NCI-H510A (cell line): ENCODE results near the gene GPR39.

Experiments
- DNase-seq: peaks from one replicate; lab custom pipeline; 2025; lab: John Stamatoyannopoulos, UW

The GPR39 gene

DNA sequence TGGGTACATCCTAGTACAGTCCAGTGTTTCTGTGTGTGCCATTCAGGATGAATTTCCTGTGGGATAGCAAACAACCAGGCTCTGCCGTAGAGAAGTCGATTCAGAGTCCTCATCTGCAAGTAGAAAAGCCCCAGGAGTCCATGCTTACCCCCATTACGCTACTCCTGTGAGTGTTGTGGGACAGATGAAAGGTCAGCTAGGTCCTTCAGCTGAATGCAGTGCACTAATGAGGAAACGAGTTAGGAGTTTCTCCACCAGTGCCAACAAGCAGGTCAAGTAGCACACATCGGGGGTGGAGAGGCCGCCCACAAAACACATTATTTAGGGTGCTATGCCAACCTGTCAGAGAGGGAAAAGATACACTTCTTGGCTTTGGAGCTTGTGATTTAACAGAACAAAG lies 2.5 kb upstream of the GPR39 start:
- DNase-seq: no peak

DNA sequence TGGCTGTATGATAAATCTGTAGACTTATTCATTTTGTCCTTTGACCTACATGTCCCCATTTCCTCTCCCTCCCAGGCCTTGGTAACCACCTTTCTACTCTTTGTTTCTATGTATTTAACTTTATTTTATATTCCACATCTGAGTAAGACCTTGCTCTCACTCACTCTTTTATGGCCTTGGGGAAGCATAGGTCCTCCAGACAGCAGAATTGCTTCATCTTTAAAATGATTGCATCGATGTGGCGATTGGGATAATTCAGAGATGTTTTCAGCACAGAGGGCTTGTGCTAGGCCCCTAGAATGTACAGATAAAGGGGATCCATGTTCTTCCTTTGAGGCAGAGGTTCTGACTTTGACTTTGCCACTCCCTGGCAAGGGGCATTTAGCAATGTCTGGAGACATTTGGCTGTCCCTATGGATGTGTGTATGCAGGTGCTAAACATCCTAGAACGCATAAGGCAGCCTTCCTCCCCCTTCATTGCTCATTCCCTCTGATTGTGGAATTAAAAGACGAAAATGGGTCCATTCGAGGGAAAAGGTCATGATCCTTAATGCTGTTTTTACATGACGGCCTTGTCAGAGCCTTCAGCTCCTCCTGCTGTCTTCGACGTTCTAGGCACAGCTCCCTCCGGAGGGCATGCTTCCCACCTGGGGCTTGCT lies 1.2 kb upstream of the GPR39 start:
- DNase-seq: no peak

DNA sequence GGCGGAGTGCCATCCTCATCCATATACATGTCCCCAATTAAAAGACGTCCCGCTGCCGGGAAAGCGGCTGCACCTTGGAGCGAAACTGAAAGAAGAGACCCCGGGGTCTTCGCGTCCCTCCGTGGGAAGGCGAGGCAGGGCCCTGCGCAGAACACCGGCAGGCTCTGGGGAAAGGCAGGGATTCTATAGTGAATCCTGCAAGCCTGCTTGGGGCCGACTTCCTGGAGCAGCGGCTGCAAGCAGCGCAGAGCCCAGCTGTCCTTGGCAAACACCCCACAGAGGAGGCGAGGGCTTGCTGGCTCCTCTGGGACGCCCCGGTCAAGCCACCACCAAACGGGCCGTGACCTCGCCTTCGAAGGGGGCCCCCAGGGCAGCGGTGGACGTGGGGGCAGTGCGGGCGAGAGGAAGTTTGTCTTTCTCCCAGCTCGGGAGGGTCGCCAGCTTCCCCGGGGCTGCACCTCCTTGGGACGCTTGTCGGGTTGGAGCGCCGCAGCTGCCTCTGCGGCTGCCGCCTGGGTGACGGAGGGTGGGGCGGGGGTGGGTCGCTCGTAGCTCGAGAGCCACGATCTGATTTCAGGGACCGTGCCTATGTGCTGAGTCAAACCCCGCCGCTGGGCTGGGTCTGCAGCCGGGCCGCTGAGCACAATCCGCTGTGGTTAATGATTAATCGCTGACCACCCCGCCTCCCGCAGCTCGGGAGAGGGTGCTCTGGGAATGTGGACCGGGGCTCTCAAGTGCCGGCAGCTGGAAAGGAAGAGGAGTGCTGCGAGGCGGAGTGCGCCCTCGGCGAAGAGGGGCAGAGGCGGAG lies 486 bp upstream of the GPR39 start:
- DNase-seq: peak; percentile 97

GRCh38 chr2:132417430-132418035 lies 928 bp downstream of the GPR39 start:
- DNase-seq: no peak

GRCh38 chr2:132419235-132419634 lies 2.6 kb downstream of the GPR39 start:
- DNase-seq: no peak

GRCh38 chr2:132419941-132420340 lies 3.3 kb downstream of the GPR39 start:
- no peak for DNase-seq

- DNase-seq: no peak
Measured at GRCh38 chr2:132420816-132421805, 4.5 kb downstream of the GPR39 start.

DNA sequence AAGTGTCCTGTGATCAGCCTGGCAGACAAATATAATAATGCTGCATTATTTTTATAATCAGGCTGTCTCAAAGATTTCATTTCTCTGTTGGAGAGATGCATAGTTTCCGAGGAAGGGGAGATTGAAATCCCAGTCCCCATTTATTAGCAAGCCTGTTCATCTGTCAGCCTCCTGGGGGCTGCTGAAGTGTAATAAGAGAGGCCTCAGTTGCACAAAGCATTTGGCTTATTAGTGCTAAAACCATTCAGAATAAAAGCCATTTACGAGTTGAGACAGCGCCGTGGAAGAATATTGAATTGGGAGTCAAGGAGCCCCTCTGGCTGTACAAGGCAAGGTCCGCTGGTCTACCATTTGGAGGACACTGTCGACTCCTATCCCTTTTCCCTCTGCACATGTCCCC lies 6.1 kb downstream of the GPR39 start:
- no peak for DNase-seq

DNA sequence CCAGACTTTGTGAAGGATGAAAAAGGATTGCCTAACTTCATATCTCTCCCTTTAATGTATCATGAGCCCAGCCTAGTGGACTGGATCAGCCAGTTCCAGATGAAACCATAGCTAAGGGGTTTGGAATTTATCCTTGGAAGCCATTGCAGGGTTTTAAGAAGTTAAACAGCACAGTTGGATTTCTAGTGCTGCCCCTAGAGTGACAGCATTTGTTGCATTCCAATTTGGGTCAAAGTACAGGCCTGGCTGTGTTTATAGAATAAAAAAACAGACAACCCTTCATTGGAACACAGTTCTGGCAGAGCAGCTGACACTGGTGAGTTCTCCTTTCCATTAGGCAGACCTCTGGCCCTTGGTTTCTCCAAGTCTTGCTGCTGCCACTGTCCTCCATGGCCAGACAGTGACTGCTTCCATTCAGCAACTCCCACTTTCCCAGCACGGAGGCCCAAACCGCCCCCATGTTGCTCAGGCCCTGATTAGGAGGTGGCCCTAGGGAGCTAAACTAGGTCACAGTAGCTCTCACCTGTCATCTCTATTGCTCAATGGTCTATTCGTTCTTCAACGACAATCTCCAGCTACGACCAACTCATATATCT lies 8.0 kb downstream of the GPR39 start:
- DNase-seq: no peak

- no peak for DNase-seq
Measured at GRCh38 chr2:132426033-132426432, 9.4 kb downstream of the GPR39 start.

DNA sequence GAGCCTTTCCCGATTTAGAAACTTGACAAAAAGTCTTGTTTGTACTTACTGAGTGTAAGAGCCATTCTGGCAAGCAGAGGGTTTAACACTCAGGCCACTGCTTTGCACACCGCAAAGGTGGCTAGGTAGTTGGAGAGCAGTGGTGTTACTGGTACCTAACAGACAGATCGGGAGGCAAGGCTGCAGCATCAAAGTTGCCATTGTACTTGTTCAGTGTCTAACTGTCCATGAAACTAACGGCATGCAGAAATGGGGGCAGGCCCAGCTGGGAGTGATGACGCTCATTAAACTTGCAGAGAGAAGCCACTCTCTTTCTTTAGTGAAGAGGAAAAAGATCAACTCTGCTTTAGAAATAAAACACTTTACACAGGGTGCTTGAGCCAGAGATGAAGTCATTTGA lies 10.1 kb downstream of the GPR39 start:
- DNase-seq: no peak

GRCh38 chr2:132429351-132429750 lies 12.7 kb downstream of the GPR39 start:
- DNase-seq: no peak

DNA sequence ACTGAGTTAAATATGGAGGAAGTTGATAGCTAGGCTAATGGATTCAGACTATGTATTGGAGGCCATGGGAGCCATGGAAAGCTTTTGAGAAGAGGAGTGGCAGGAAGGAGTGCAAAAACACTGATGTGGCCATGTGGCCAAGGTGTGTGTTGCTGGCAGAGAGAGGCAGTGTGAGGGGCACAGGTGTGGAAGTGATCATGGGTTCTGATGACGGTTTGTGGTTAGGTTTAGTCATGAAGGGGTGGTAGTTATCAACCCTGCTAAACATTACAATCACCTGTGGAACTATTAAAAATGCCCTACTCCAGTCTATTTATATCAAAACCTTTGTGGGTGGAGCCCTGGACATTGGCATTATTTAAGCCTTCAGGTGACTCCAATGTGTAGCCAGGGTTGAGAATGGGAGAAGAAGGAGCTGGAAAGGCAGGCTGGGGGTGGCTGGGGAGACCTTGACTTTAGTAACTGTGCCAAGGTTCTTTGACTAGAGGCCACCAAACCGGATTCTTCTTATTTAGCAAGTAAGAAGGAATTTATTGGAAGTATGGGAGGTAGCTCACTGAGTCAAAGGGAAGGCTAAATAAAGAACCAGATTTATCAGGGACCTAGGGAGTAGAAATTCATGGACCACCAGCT lies 13.5 kb downstream of the GPR39 start:
- no peak for DNase-seq

- no peak for DNase-seq
Measured at GRCh38 chr2:132430895-132431294, 14.3 kb downstream of the GPR39 start.

DNA sequence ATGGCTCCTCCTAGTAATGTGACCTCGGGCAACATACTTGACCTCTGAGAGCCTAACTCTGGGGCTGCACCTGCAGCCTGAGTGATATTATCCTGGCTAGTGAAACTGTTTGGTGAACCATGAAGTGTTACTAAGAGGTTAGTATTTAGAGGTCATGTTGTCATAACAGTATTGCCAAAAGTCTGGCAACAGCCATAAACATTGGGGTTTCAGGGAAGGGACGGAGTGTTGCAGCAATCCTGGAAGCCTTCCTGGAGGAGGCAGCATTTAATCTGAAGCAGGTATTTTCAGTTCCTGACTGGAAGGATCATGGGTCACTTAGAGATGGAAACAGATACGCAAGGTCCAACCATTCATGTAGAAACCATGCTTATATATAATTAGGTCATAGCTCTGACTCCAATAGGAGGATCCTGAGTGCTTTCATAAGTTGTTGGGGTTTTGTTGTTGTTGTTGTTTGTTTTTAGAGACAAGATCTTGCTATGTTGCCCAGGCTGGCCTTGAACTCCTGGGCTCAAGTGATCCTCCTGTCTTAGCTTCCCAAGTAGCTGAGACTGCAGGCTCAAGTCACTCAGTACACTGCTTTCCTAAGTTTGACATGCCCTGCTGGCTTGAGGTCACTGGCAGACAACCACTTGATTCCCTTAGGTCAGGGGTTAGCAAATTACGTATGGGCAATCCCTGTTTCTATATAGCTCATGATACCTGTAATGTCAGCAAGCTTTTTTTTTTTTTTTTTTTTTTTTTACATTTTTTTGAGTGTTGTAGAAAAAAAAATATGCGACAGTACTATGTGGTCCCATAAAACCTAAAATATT lies 21.5 kb downstream of the GPR39 start:
- DNase-seq: no peak

GRCh38 chr2:132438691-132439090 lies 22.1 kb downstream of the GPR39 start:
- no peak for DNase-seq

- peak; percentile 61 for DNase-seq
Measured at GRCh38 chr2:132439703-132440398, 23.2 kb downstream of the GPR39 start.

GRCh38 chr2:132441051-132441450 lies 24.4 kb downstream of the GPR39 start:
- DNase-seq: no peak

DNA sequence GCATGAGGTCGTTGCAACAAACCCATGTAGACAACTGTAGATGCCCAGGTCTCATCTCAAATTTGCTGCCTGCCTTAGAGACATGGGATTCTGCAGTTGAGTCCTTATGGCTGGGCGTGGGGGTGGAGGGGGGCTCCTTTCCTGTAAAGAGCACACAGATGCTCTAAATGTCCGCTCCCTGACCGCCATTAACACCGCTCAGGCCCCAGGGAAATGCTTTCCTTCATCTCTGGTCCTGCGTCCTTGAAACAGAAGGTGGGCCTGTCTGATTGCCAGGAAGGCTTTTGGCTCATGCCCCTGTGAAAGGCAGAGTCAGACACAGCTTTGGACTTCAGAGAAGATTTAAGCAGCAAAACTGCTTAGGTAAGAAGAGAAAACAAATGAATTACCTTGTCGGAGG lies 25.7 kb downstream of the GPR39 start:
- no peak for DNase-seq

DNA sequence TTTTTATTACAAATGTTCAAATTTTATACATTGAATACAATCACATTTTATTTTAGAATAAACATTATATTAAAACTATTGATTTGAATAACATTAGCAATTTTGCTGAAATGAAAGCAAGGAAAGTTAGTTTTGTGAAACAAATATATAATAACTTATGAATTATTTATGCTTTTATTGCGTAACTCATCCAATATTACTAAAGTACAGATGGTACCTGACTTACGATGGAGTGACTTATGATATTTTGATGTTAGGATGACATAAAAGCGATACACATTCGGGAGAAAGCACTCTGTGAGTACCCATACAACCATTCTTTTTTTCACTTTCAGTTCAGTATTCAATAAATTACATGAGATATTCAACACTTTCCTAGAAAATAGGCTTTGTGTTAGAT lies 26.5 kb downstream of the GPR39 start:
- DNase-seq: no peak
